HG03108 (cell line): ENCODE measurements around the gene MBTPS2.
"Not testable (repeated sequence)": the region's sequence is repeated elsewhere in the genome, so short reads cannot be mapped to it uniquely, and the experiment has no call there.

Source experiments
- ATAC-seq: cut with Tn5 transposase; IDR thresholded peaks from one replicate; pipeline ENCODE4 v1.9.1; 2021; ENCODE audit warnings: moderate library complexity; ENCODE audit not compliant: unreplicated experiment

The MBTPS2 gene

GRCh38 chrX:21839334-21840192 lies at the start of gene MBTPS2:
MBTPS2 (plus strand) TSS chrX:21839617; CDS start chrX:21839735, 118 bp downstream.
- ATAC-seq, result peak; percentile 84

- ATAC-seq, result peak; percentile 59
These were observed 40.7 kb upstream of the MBTPS2 start for GRCh38 chrX:21798677-21799219.

GRCh38 chrX:21799767-21800166 lies 39.6 kb upstream of the MBTPS2 start:
- no peak for ATAC-seq

- no peak for ATAC-seq
These were observed 39.1 kb upstream of the MBTPS2 start for GRCh38 chrX:21800344-21800770.

GRCh38 chrX:21802054-21802670 lies 37.3 kb upstream of the MBTPS2 start:
- no peak for ATAC-seq

- ATAC-seq, result no peak
These were observed 36.6 kb upstream of the MBTPS2 start for GRCh38 chrX:21802839-21803238.

- ATAC-seq, result no peak
These were observed 32.7 kb upstream of the MBTPS2 start for GRCh38 chrX:21806691-21807090.

- ATAC-seq, result no peak
These were observed 27.6 kb upstream of the MBTPS2 start for GRCh38 chrX:21811832-21812231.

GRCh38 chrX:21812628-21813027 lies 26.8 kb upstream of the MBTPS2 start:
- ATAC-seq, result no peak

- no peak for ATAC-seq
These were observed 25.6 kb upstream of the MBTPS2 start for GRCh38 chrX:21813612-21814368.

GRCh38 chrX:21816136-21816535 lies 23.3 kb upstream of the MBTPS2 start:
- no peak for ATAC-seq

GRCh38 chrX:21820170-21820569 lies 19.2 kb upstream of the MBTPS2 start:
- not testable (repeated sequence) for ATAC-seq

GRCh38 chrX:21821875-21822274 lies 17.5 kb upstream of the MBTPS2 start:
- ATAC-seq, result no peak

- no peak for ATAC-seq
These were observed 7.9 kb upstream of the MBTPS2 start for GRCh38 chrX:21831496-21831895.

- no peak for ATAC-seq
These were observed 2.4 kb upstream of the MBTPS2 start for GRCh38 chrX:21837056-21837455.

GRCh38 chrX:21838937-21839333 lies 482 bp upstream of the MBTPS2 start:
- ATAC-seq, result peak; percentile 11

GRCh38 chrX:21840193-21840545 lies 752 bp downstream of the MBTPS2 start:
- no peak for ATAC-seq

GRCh38 chrX:21843179-21843578 lies 3.8 kb downstream of the MBTPS2 start:
- ATAC-seq, result no peak

- no peak for ATAC-seq
These were observed 5.7 kb downstream of the MBTPS2 start for GRCh38 chrX:21845096-21845495.

- no peak for ATAC-seq
These were observed 7.9 kb downstream of the MBTPS2 start for GRCh38 chrX:21847342-21847741.

GRCh38 chrX:21853578-21853977 lies 14.2 kb downstream of the MBTPS2 start:
- ATAC-seq, result no peak
